ENCODE data around the gene SCN1B. TPM values are rescaled to one million over a fixed set of nuclear protein-coding genes. Genes with fewer than 3 reads are reported as not detected.
A peak's percentile ranks its signal among the peaks of the same experiment; 100 is the strongest.

SCN1B gene
- total and polyA plus RNA-seq, 5 donors, result 74.3 to 134 (median 88.1) TPM

GRCh38 chr19:35060160-35060855 is 30.0 kb downstream of the SCN1B start:
- no peak for DNase-seq
- no peak overlapping the region for H3K4me3 ChIP-seq (ENCODE audit: low read length)
- H3K27ac ChIP-seq (ENCODE audit: low read length), result no peak overlapping the region
- H3K4me1 ChIP-seq (ENCODE audit: control insufficient read depth, insufficient read depth, low read length), result no peaks in the 10 kb centered on the region
- intact Hi-C loops (cut with DNase I), result loop anchor here in 2 of 4 donors (10.0 kb wide), 1 partner anchor 74 kb away; the partner anchor contains the start of genes FXYD1 (in 2 of the 2) and LGI4 (in 2 of the 2)
- 91% methylated on average over 29 of the region's 29 CpGs for WGBS
- no peaks in the 10 kb centered on the region for H3K9me3 ChIP-seq (ENCODE audit: control insufficient read depth, low read length)
- peak in 1 of 2 donors; percentile 29 for ATAC-seq
- H3K27me3 ChIP-seq (ENCODE audit: control insufficient read depth, insufficient read depth), result no peaks in the 10 kb centered on the region

GRCh38 chr19:35061583-35062373 is 31.5 kb downstream of the SCN1B start:
- Histone ChIP-seq H3K4me3 (ENCODE audit: low read length) (no peak overlapping the region), H3K4me1 (ENCODE audit: control insufficient read depth, insufficient read depth, low read length) (no peaks in the 10 kb centered on the region), H3K27ac (ENCODE audit: low read length) (no peak overlapping the region), H3K27me3 (ENCODE audit: control insufficient read depth, insufficient read depth) (no peaks in the 10 kb centered on the region), H3K9me3 (ENCODE audit: control insufficient read depth, low read length) (no peaks in the 10 kb centered on the region)
- 65% methylated on average over 7 of the region's 7 CpGs for WGBS
- intact Hi-C loops (cut with DNase I), result loop anchor here in 2 of 4 donors (10.0 kb wide), 1 partner anchor 73 kb away; the partner anchor contains the start of genes FXYD1 (in 2 of the 2) and LGI4 (in 2 of the 2)
- DNase-seq (no peak), ATAC-seq (no peak)

GRCh38 chr19:35062942-35063341 is 32.7 kb downstream of the SCN1B start:
- no peak for ATAC-seq
- Histone ChIP-seq H3K9me3 (ENCODE audit: control insufficient read depth, low read length) (no peaks in the 10 kb centered on the region), H3K27ac (ENCODE audit: low read length) (no peak overlapping the region), H3K4me3 (ENCODE audit: low read length) (no peak overlapping the region), H3K27me3 (ENCODE audit: control insufficient read depth, insufficient read depth) (no peaks in the 10 kb centered on the region), H3K4me1 (ENCODE audit: control insufficient read depth, insufficient read depth, low read length) (no peaks in the 10 kb centered on the region)
- 87% methylated on average over 7 of the region's 7 CpGs for WGBS
- no peak for DNase-seq
- intact Hi-C loops (cut with DNase I), result loop anchor here in 2 of 4 donors (10.0 kb wide), 1 partner anchor 72 kb away; the partner anchor contains the start of genes FXYD1 (in 2 of the 2) and LGI4 (in 2 of the 2)

- 81% methylated on average over 10 of the region's 10 CpGs for WGBS
- H3K27me3 ChIP-seq (ENCODE audit: control insufficient read depth, insufficient read depth), result no peaks in the 10 kb centered on the region
- DNase-seq (no peak), ATAC-seq (no peak)
- no peak overlapping the region for H3K4me3 ChIP-seq (ENCODE audit: low read length)
- H3K9me3 ChIP-seq (ENCODE audit: control insufficient read depth, low read length), result no peaks in the 10 kb centered on the region
- intact Hi-C loops (cut with DNase I), result loop anchor here in 2 of 4 donors (10.0 kb wide), 1 partner anchor 71 kb away; the partner anchor contains the start of genes FXYD1 (in 2 of the 2) and LGI4 (in 2 of the 2)
- H3K4me1 ChIP-seq (ENCODE audit: control insufficient read depth, insufficient read depth, low read length), result no peaks in the 10 kb centered on the region
- H3K27ac ChIP-seq (ENCODE audit: low read length), result no peak overlapping the region
Observed at GRCh38 chr19:35063940-35064818, 33.9 kb downstream of the SCN1B start.

- 85% methylated on average over 10 of the region's 10 CpGs for WGBS
- Histone ChIP-seq H3K27me3 (ENCODE audit: control insufficient read depth, insufficient read depth) (no peaks in the 10 kb centered on the region), H3K27ac (ENCODE audit: low read length) (no peak overlapping the region), H3K4me3 (ENCODE audit: low read length) (no peak overlapping the region), H3K9me3 (ENCODE audit: control insufficient read depth, low read length) (no peaks in the 10 kb centered on the region), H3K4me1 (ENCODE audit: control insufficient read depth, insufficient read depth, low read length) (no peaks in the 10 kb centered on the region)
- ATAC-seq (no peak), DNase-seq (no peak)
- intact Hi-C loops (cut with DNase I), result loop anchor here in 2 of 4 donors (10.0 kb wide), 1 partner anchor 69 kb away; the partner anchor contains the start of genes FXYD1 (in 2 of the 2) and LGI4 (in 2 of the 2)
Observed at GRCh38 chr19:35065574-35065973, 35.3 kb downstream of the SCN1B start.

- 90% methylated on average over 15 of the region's 15 CpGs for WGBS
- no peaks in the 10 kb centered on the region for H3K9me3 ChIP-seq (ENCODE audit: control insufficient read depth, low read length)
- H3K27ac ChIP-seq (ENCODE audit: low read length), result no peak overlapping the region
- intact Hi-C loops (cut with DNase I), result loop anchor here in 2 of 4 donors (10.0 kb wide), 1 partner anchor 69 kb away; the partner anchor contains the start of genes FXYD1 (in 2 of the 2) and LGI4 (in 2 of the 2)
- DNase-seq, result no peak
- no peak for ATAC-seq
- no peak overlapping the region for H3K4me3 ChIP-seq (ENCODE audit: low read length)
- H3K27me3 ChIP-seq (ENCODE audit: control insufficient read depth, insufficient read depth), result no peaks in the 10 kb centered on the region
- H3K4me1 ChIP-seq (ENCODE audit: control insufficient read depth, insufficient read depth, low read length), result no peaks in the 10 kb centered on the region
Observed at GRCh38 chr19:35066121-35066520, 35.9 kb downstream of the SCN1B start.

GRCh38 chr19:35066691-35067563 is 36.7 kb downstream of the SCN1B start:
- H3K27me3 ChIP-seq (ENCODE audit: control insufficient read depth, insufficient read depth), result no peaks in the 10 kb centered on the region
- no peak overlapping the region for H3K27ac ChIP-seq (ENCODE audit: low read length)
- no peaks in the 10 kb centered on the region for H3K9me3 ChIP-seq (ENCODE audit: control insufficient read depth, low read length)
- no peaks in the 10 kb centered on the region for H3K4me1 ChIP-seq (ENCODE audit: control insufficient read depth, insufficient read depth, low read length)
- peak; percentile 84 to 90 for ATAC-seq
- intact Hi-C loops (cut with DNase I), result loop anchor here in 2 of 4 donors (10.0 kb wide), 1 partner anchor 68 kb away; the partner anchor contains the start of genes FXYD1 (in 2 of the 2) and LGI4 (in 2 of the 2)
- peak; percentile 89 to 97 (median 95) for DNase-seq
- H3K4me3 ChIP-seq (ENCODE audit: low read length), result no peak overlapping the region
- 22% methylated on average over 14 of the region's 14 CpGs for WGBS

GRCh38 chr19:35068941-35069634 is 38.8 kb downstream of the SCN1B start:
- DNase-seq (no peak), ATAC-seq (no peak)
- Histone ChIP-seq H3K4me1 (ENCODE audit: control insufficient read depth, insufficient read depth, low read length) (no peaks in the 10 kb centered on the region), H3K27ac (ENCODE audit: low read length) (no peak overlapping the region), H3K27me3 (ENCODE audit: control insufficient read depth, insufficient read depth) (no peaks in the 10 kb centered on the region), H3K9me3 (ENCODE audit: control insufficient read depth, low read length) (no peaks in the 10 kb centered on the region), H3K4me3 (ENCODE audit: low read length) (no peak overlapping the region)
- intact Hi-C loops (cut with DNase I), result loop anchor here in 2 of 4 donors (10.0 kb wide), 1 partner anchor 66 kb away; the partner anchor contains the start of genes FXYD1 (in 2 of the 2) and LGI4 (in 2 of the 2)
- WGBS, result 78% methylated on average over 10 of the region's 10 CpGs

- DNase-seq (no peak), ATAC-seq (no peak)
- Histone ChIP-seq H3K4me3 (ENCODE audit: low read length) (no peak overlapping the region), H3K27ac (ENCODE audit: low read length) (no peak overlapping the region), H3K4me1 (ENCODE audit: control insufficient read depth, insufficient read depth, low read length) (no peaks in the 10 kb centered on the region), H3K9me3 (ENCODE audit: control insufficient read depth, low read length) (no peaks in the 10 kb centered on the region), H3K27me3 (ENCODE audit: control insufficient read depth, insufficient read depth) (no peaks in the 10 kb centered on the region)
- intact Hi-C loops (cut with DNase I), result loop anchor here in 2 of 4 donors (10.0 kb wide), 1 partner anchor 65 kb away; the partner anchor contains the start of genes FXYD1 (in 2 of the 2) and LGI4 (in 2 of the 2)
- 45% methylated on average over 1 of the region's 1 CpG for WGBS
Observed at GRCh38 chr19:35069696-35070095, 39.4 kb downstream of the SCN1B start.

Measured in right cardiac atrium (tissue), 5 donors.